Measurements from ENCODE around the gene TTLL3.
"Not testable (repeated sequence)": the region's sequence is repeated elsewhere in the genome, so short reads cannot be mapped to it uniquely, and the experiment has no call there.

Gene TTLL3

DNA sequence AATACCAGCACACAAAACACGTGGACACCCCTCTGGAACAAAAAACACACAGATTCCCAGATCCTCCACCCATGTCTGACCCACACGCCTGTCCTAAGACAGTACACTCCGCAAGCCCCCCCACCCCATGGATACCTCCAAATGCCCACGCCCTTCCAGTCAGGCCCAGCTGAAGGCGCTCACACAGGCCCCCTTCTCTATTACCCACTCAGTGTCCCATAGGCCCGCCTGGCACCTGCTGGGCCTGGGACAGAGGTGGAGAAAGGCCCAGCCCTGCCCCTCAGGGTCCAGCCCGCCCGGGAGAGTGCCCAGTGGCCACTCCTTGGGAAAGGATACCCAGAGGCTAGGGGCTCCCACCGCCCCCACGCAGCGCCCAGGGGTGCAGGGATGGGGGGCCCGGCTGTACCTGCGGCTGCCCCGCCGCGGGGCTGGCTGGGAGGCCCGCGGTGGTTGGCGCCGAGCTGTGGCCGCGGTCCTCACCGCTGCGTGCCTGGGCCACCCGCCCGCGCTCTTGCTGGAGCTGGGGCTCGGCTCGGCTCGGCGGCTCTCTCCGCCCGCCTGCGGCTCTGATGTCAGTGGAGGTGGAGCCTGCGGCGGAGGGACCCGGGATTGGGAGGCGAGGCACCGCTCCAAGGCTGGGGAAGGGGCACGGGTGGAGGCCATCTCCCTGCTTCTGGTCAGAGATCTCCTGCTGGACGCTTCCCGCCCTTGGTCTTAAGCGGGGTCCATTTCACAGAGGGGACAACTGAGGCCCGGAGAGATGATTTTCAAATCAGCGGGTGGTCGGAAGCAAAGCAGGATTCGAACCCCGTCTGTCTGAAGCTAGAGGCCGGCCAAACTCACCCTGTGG lies 40.4 kb upstream of the TTLL3 start, which contains the start of gene CAMK1:
Gene CAMK1 (minus strand): TSS at position 522 of the 850 bp plus-strand sequence. CDS start 2,198 bp downstream, outside the sequence.
- no peaks in the 10 kb centered on the region for H3K9me3 ChIP-seq (ENCODE audit: control insufficient read depth, low read length)
- H3K9ac ChIP-seq: peak within 1 kb of the TSS; percentile 42
- H3K27me3 ChIP-seq (ENCODE audit: control insufficient read depth, insufficient read depth, low read length): no peaks in the 10 kb centered on the region
- peak within 1 kb of the TSS; percentile 60 for H3K27ac ChIP-seq
- no peaks in the 10 kb centered on the region for H3K36me3 ChIP-seq (ENCODE audit: control insufficient read depth, insufficient read depth, low read length)
- H2AFZ ChIP-seq: peak within 1 kb of the TSS; percentile 82
- H3K79me2 ChIP-seq: no peaks in the 10 kb centered on the region
- H3K4me3 ChIP-seq (ENCODE audit: low read depth, low read length): peak within 1 kb of the TSS; percentile 83
- TF ChIP-seq, protein P1, sequence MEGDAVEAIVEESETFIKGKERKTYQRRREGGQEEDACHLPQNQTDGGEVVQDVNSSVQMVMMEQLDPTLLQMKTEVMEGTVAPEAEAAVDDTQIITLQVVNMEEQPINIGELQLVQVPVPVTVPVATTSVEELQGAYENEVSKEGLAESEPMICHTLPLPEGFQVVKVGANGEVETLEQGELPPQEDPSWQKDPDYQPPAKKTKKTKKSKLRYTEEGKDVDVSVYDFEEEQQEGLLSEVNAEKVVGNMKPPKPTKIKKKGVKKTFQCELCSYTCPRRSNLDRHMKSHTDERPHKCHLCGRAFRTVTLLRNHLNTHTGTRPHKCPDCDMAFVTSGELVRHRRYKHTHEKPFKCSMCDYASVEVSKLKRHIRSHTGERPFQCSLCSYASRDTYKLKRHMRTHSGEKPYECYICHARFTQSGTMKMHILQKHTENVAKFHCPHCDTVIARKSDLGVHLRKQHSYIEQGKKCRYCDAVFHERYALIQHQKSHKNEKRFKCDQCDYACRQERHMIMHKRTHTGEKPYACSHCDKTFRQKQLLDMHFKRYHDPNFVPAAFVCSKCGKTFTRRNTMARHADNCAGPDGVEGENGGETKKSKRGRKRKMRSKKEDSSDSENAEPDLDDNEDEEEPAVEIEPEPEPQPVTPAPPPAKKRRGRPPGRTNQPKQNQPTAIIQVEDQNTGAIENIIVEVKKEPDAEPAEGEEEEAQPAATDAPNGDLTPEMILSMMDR (IDR thresholded peaks at IDR 0.05): no peak
- peaks cover 13% of the 10 kb centered on the region for H3K4me1 ChIP-seq
- H3K4me2 ChIP-seq (ENCODE audit: low read length): peak within 1 kb of the TSS; percentile 97

- Histone ChIP-seq H2AFZ (peak overlapping the region; percentile 82), H3K4me2 (ENCODE audit: low read length) (peak overlapping the region; percentile 97), H3K79me2 (no peaks in the 10 kb centered on the region), H3K27me3 (ENCODE audit: control insufficient read depth, insufficient read depth, low read length) (no peaks in the 10 kb centered on the region), H3K9ac (no peak overlapping the region), H3K4me1 (peaks cover 13% of the 10 kb centered on the region), H3K27ac (peak overlapping the region; percentile 25), H3K4me3 (ENCODE audit: low read depth, low read length) (peak overlapping the region; percentile 83), H3K36me3 (ENCODE audit: control insufficient read depth, insufficient read depth, low read length) (no peaks in the 10 kb centered on the region), H3K9me3 (ENCODE audit: control insufficient read depth, low read length) (no peaks in the 10 kb centered on the region)
- TF ChIP-seq, protein P1 (IDR thresholded peaks at IDR 0.05): no peak
These were observed 39.7 kb upstream of the TTLL3 start for GRCh38 chr3:9770276-9770812.

DNA sequence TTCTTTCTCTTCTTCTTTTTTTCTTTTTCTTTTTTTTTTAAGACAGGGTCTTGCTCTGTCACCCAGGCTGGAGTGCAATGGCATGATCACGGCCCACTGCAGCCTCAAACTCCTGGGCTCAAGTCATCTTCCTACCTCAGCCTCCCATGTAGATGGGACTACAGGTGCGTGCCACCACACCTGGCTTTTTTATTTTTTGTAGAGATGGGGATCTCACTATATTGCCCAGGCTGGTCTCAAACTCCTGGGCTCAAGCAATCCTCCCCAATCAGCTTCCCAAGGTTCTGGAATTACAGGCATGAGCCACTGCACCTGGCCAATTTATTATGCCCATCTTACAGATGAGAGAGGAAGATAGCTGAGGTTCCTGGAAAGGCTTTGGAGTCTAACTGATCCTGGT lies 39.1 kb upstream of the TTLL3 start:
- H3K9ac ChIP-seq; H3K4me2 ChIP-seq (ENCODE audit: low read length); H3K9me3 ChIP-seq (ENCODE audit: control insufficient read depth, low read length); H3K36me3 ChIP-seq (ENCODE audit: control insufficient read depth, insufficient read depth, low read length); H2AFZ ChIP-seq; H3K79me2 ChIP-seq; H3K27ac ChIP-seq; H3K27me3 ChIP-seq (ENCODE audit: control insufficient read depth, insufficient read depth, low read length); H3K4me3 ChIP-seq (ENCODE audit: low read depth, low read length): not testable (repeated sequence)
- peaks cover 13% of the 10 kb centered on the region for H3K4me1 ChIP-seq

DNA sequence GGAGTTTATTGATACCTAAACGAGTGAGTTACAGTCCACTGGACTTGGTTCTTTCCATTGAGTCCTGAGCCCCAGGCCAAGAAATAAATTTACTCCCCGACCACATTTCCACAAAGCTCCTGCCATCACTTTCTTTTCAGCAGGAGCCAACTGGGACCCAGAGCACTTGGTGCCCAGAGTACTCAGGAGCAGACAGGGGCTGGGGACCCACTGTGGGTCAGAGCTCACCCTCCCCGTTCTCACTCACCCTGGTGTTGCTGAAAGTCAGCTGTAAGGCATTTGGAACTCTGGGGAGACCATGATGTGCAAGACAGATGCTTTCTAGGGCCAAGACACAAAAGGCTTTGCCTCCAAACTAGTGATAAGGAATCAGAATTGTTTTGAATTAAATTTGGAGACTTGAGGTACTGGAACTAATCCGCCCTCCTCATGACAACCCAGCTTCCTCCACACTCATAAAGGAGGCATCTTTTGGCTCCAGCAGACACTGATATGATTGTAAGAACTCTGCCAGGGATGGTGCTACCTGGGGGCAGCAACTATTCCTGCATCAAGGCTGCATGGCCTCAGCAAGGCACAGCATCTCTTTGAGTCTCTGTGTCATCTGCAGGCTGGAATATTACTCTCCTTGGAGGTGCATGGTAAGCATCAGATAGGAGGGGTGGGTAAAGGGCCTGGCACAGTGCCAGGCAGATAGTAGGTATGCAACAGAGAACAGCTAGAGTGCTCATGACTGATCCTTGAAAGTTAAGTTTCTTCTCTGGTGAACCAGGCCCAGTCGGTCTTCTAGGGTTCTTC lies 33.0 kb upstream of the TTLL3 start:
- Histone ChIP-seq H3K27ac (no peak overlapping the region), H3K4me3 (ENCODE audit: low read depth, low read length) (no peak overlapping the region), H3K79me2 (no peaks in the 10 kb centered on the region), H2AFZ (no peak overlapping the region), H3K36me3 (ENCODE audit: control insufficient read depth, insufficient read depth, low read length) (no peaks in the 10 kb centered on the region), H3K27me3 (ENCODE audit: control insufficient read depth, insufficient read depth, low read length) (no peaks in the 10 kb centered on the region), H3K9me3 (ENCODE audit: control insufficient read depth, low read length) (no peaks in the 10 kb centered on the region), H3K9ac (no peak overlapping the region), H3K4me2 (ENCODE audit: low read length) (no peak overlapping the region), H3K4me1 (no peaks in the 10 kb centered on the region)
- TF ChIP-seq, protein P1 (IDR thresholded peaks at IDR 0.05): no peak

DNA sequence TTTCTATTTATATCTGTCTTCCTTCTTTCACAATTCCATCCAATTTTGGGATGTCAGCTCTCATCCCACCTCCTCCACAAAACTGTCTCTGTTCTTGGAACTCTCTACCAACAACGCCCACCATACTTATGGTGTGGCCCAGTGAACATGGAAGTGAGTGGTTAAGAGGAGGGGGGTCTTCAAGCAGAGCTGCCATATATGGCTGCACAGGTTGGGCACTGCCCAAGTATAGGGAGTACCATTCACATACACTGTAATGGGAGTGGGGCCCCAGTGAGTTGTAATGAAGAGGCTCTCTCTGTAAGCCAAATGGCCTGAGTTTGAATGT lies 32.4 kb upstream of the TTLL3 start:
- Histone ChIP-seq H3K9me3 (ENCODE audit: control insufficient read depth, low read length) (no peaks in the 10 kb centered on the region), H3K4me1 (no peaks in the 10 kb centered on the region)

More for the DNA sequence above, 32.4 kb upstream of the TTLL3 start:
- H3K27me3 ChIP-seq (ENCODE audit: control insufficient read depth, insufficient read depth, low read length): no peaks in the 10 kb centered on the region
- H3K79me2 ChIP-seq: no peaks in the 10 kb centered on the region
- no peak overlapping the region for H3K9ac ChIP-seq
- H3K4me2 ChIP-seq (ENCODE audit: low read length): no peak overlapping the region
- H2AFZ ChIP-seq: no peak overlapping the region
- no peak overlapping the region for H3K4me3 ChIP-seq (ENCODE audit: low read depth, low read length)
- TF ChIP-seq, protein P1 (IDR thresholded peaks at IDR 0.05): no peak
- H3K27ac ChIP-seq: no peak overlapping the region
- H3K36me3 ChIP-seq (ENCODE audit: control insufficient read depth, insufficient read depth, low read length): no peaks in the 10 kb centered on the region

Measured in parathyroid adenoma (tissue), 2 donors.